Measurements from ENCODE around the gene PCMTD2.

Gene PCMTD2

DNA sequence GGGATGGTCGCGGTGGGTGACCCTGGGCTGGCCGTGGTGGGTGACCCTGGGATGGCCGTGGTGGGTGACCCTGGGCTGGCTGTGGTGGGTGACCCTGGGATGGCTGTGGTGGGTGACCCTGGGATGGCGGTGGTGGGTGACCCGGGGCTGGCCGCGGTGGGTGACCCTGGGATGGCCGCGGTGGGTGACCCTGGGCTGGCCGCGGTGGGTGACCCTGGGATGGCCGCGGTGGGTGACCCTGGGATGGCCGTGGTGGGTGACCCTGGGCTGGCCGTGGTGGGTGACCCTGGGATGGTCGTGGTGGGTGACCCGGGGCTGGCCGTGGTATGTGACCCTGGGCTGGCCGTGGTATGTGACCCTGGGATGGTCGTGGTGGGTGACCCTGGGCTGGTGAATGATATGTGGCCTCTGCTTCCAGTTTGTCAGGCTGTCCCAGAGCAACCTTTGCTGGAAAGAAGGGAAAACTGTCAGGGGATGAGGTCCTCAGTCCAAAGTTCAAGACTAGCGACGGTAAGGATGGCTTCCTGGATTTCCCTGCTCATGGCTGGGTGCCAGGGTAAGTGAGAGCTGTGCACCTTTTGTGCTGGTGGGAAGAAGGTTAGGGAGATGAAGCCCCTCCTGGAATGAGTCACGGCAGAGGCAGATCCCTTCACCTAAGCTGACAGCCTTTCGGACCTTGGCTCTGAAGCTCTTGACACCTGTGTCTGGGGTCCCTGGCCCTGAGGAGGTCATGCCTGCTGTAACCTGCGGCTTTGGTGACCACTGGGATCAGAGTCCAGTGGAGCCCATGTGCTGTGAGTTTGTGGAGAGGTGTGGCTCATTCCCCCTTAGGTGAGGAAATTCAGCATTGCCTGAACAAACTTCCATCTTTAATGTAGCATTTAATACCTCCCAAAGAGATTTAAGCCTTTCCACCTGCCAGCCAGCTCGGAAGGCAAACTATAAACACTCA is 19.1 kb upstream of the PCMTD2 start:
- no peaks in the 10 kb centered on the region for H3K36me3 ChIP-seq (ENCODE audit: control insufficient read depth in 4 of 4, insufficient read depth in 4 of 4, low read length in 3 of 4)
- no peaks in the 10 kb centered on the region for H3K9me3 ChIP-seq (ENCODE audit: control extremely low read depth in 1 of 5, control insufficient read depth in 4 of 5, insufficient read depth in 2 of 5, low read depth in 1 of 5, low read length in 4 of 5)
- no peaks in the 10 kb centered on the region for H3K27me3 ChIP-seq (replicated peaks in 2 of 5; ENCODE audit: control insufficient read depth in 4 of 5, insufficient read depth in 5 of 5, low read length in 4 of 5)
- no peak for DNase-seq
- ChIA-PET CTCF (interaction anchor here (0.6 kb wide), 1 partner anchor 23 kb away, joined by 3 read pairs; no protein-coding TSS in a partner anchor), POLR2A (no interaction called here)
- no peak overlapping the region for H3K27ac ChIP-seq (ENCODE audit: insufficient read depth in 1 of 2, low read depth in 1 of 2, low read length in 2 of 2, poor library complexity in 1 of 2, severe bottlenecking in 2 of 2)
- no peak overlapping the region for H3K4me3 ChIP-seq (ENCODE audit: control insufficient read depth in 1 of 7, extremely low read depth in 1 of 7, insufficient read depth in 4 of 7, low read depth in 2 of 7, low read length in 6 of 7)
- H3K4me1 ChIP-seq (ENCODE audit: control extremely low read depth in 1 of 4, control insufficient read depth in 4 of 4, insufficient read depth in 4 of 4, low read length in 3 of 4) = no peaks in the 10 kb centered on the region
- WGBS (ENCODE audit: insufficient coverage) = 95% methylated on average over 17 of the region's 27 CpGs

GRCh38 chr20:64237316-64237715 is 18.2 kb upstream of the PCMTD2 start:
- WGBS (ENCODE audit: insufficient coverage) = 94% methylated on average over 6 of the region's 17 CpGs
- no peaks in the 10 kb centered on the region for H3K27me3 ChIP-seq (replicated peaks in 2 of 5; ENCODE audit: control insufficient read depth in 4 of 5, insufficient read depth in 5 of 5, low read length in 4 of 5)
- H3K27ac ChIP-seq (ENCODE audit: insufficient read depth in 1 of 2, low read depth in 1 of 2, low read length in 2 of 2, poor library complexity in 1 of 2, severe bottlenecking in 2 of 2) = no peak overlapping the region
- H3K4me3 ChIP-seq (ENCODE audit: control insufficient read depth in 1 of 7, extremely low read depth in 1 of 7, insufficient read depth in 4 of 7, low read depth in 2 of 7, low read length in 6 of 7) = no peak overlapping the region
- ChIA-PET POLR2A (no interaction called here), CTCF (interaction anchor here (0.6 kb wide), 1 partner anchor 22 kb away, joined by 3 read pairs; no protein-coding TSS in a partner anchor)
- no peaks in the 10 kb centered on the region for H3K4me1 ChIP-seq (ENCODE audit: control extremely low read depth in 1 of 4, control insufficient read depth in 4 of 4, insufficient read depth in 4 of 4, low read length in 3 of 4)
- no peak for DNase-seq
- no peaks in the 10 kb centered on the region for H3K36me3 ChIP-seq (ENCODE audit: control insufficient read depth in 4 of 4, insufficient read depth in 4 of 4, low read length in 3 of 4)
- no peaks in the 10 kb centered on the region for H3K9me3 ChIP-seq (ENCODE audit: control extremely low read depth in 1 of 5, control insufficient read depth in 4 of 5, insufficient read depth in 2 of 5, low read depth in 1 of 5, low read length in 4 of 5)

DNA sequence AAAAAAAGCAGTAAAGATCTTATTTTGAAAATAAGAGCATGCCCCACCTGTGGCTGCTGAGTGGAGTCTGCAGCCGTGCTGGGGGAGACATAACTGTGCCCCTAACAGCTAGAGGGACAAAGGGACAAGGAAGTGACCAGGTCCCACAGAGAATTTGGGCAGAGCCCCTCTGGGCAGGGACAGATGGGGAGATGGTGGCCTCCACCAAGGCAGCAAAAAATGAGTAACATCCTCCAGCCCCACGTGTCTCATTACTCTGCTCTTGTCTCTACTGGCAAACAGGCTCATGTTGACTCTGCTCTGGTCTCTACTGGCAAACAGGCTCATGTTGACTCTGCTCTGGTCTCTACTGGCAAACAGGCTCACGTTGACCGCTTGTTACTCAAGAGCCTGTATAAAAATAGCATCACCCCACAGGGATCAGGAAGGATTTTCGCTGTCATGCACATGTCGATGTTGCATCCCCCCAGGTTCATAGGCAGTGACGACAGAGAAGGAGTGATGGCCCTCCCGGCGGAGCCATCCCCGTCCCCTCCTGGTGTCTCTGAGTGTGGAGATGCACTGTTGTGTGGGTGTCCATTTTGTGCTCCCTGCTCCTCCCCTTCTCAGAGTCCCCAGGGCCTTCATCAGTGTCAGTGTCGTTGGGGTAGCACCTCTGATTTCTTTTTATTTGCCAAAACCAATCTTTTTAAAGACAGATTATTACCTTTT is 17.3 kb upstream of the PCMTD2 start:
- no peaks in the 10 kb centered on the region for H3K27me3 ChIP-seq (replicated peaks in 2 of 5; ENCODE audit: control insufficient read depth in 4 of 5, insufficient read depth in 5 of 5, low read length in 4 of 5)
- H3K36me3 ChIP-seq (ENCODE audit: control insufficient read depth in 4 of 4, insufficient read depth in 4 of 4, low read length in 3 of 4) = no peaks in the 10 kb centered on the region
- 98% methylated on average over 8 of the region's 11 CpGs for WGBS (ENCODE audit: insufficient coverage)
- no peak overlapping the region for H3K27ac ChIP-seq (ENCODE audit: insufficient read depth in 1 of 2, low read depth in 1 of 2, low read length in 2 of 2, poor library complexity in 1 of 2, severe bottlenecking in 2 of 2)
- ChIA-PET CTCF (no interaction called here), POLR2A (no interaction called here)
- H3K4me1 ChIP-seq (ENCODE audit: control extremely low read depth in 1 of 4, control insufficient read depth in 4 of 4, insufficient read depth in 4 of 4, low read length in 3 of 4) = no peaks in the 10 kb centered on the region
- no peak for DNase-seq
- no peaks in the 10 kb centered on the region for H3K9me3 ChIP-seq (ENCODE audit: control extremely low read depth in 1 of 5, control insufficient read depth in 4 of 5, insufficient read depth in 2 of 5, low read depth in 1 of 5, low read length in 4 of 5)
- H3K4me3 ChIP-seq (ENCODE audit: control insufficient read depth in 1 of 7, extremely low read depth in 1 of 7, insufficient read depth in 4 of 7, low read depth in 2 of 7, low read length in 6 of 7) = no peak overlapping the region

DNA sequence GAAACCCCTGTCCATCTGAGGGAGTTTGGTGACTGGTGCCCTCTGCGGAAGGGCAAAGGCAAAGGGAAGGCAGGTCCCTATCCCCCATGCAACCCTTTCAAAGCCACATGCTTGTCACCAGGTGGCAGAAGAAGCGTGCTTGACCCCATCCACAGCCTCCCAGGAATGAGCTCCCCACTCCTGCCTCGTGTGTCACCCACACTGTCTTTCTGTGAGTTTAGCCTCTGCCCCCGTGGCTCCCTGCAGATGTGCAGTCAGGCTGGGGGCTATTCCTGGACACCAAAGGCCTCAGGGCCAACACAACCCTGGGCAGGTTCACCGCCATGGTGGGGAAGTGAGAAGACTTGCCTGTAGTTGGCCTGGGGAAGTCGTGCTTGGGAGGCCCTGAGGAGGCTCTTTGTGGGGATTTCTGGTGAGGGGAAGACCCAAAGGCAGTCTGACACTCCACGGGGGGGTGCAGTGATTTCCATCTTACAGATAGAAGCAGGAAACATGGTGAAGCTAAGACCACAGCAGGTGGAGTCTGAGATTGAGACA is 16.6 kb upstream of the PCMTD2 start:
- POLR2A ChIA-PET = no interaction called here
- H3K27ac ChIP-seq (ENCODE audit: insufficient read depth in 1 of 2, low read depth in 1 of 2, low read length in 2 of 2, poor library complexity in 1 of 2, severe bottlenecking in 2 of 2) = no peak overlapping the region
- WGBS (ENCODE audit: insufficient coverage) = 92% methylated on average over 6 of the region's 7 CpGs
- H3K4me3 ChIP-seq (ENCODE audit: control insufficient read depth in 1 of 7, extremely low read depth in 1 of 7, insufficient read depth in 4 of 7, low read depth in 2 of 7, low read length in 6 of 7) = no peak overlapping the region
- no peak for DNase-seq
- H3K36me3 ChIP-seq (ENCODE audit: control insufficient read depth in 4 of 4, insufficient read depth in 4 of 4, low read length in 3 of 4) = no peaks in the 10 kb centered on the region
- CTCF ChIA-PET = interaction anchor here (1.7 kb wide), 1 partner anchor 10 kb away, joined by 5 read pairs; no protein-coding TSS in a partner anchor
- no peaks in the 10 kb centered on the region for H3K27me3 ChIP-seq (replicated peaks in 2 of 5; ENCODE audit: control insufficient read depth in 4 of 5, insufficient read depth in 5 of 5, low read length in 4 of 5)
- no peaks in the 10 kb centered on the region for H3K9me3 ChIP-seq (ENCODE audit: control extremely low read depth in 1 of 5, control insufficient read depth in 4 of 5, insufficient read depth in 2 of 5, low read depth in 1 of 5, low read length in 4 of 5)
- H3K4me1 ChIP-seq (ENCODE audit: control extremely low read depth in 1 of 4, control insufficient read depth in 4 of 4, insufficient read depth in 4 of 4, low read length in 3 of 4) = no peaks in the 10 kb centered on the region

DNA sequence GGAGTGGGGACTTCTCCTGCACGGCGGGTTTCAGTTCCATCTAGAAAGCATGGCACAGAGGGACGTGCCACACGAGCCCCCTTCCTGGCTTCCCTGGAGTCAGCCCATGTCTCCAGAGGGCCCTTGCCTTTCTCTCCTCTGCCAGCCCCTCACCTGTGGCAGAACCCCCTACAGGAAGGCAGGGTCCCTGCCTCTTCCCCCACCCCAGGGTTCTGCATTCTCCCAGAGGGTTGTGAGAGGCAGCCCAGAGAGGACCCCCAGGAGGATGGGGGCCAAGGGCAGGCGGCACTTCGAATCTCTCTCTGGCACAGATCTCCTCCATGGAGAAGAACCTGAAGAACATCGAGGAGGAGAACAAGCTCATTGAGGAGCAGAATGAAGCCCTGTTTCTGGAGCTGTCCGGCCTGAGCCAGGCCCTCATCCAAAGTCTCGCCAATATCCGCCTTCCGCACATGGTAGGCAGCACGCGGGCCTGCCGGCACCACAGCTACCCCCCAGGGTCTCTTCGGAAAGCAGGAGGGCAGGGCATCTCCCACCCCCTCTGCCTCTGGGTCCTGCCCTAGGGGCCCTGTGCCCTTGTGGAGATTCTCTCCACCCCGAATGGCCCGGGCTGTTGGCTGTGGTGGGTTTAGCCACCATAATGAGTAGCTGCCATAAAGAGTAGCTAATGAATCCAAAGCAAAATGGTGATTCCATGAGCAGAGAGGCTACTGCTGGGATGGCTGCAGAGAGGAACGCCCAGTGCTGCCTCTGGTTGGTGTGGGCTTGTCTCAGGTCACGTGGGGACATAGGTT is 15.9 kb upstream of the PCMTD2 start:
- Histone ChIP-seq H3K27me3 (replicated peaks in 2 of 5; ENCODE audit: control insufficient read depth in 4 of 5, insufficient read depth in 5 of 5, low read length in 4 of 5) (no peaks in the 10 kb centered on the region), H3K36me3 (ENCODE audit: control insufficient read depth in 4 of 4, insufficient read depth in 4 of 4, low read length in 3 of 4) (no peaks in the 10 kb centered on the region), H3K9me3 (ENCODE audit: control extremely low read depth in 1 of 5, control insufficient read depth in 4 of 5, insufficient read depth in 2 of 5, low read depth in 1 of 5, low read length in 4 of 5) (no peaks in the 10 kb centered on the region), H3K4me1 (ENCODE audit: control extremely low read depth in 1 of 4, control insufficient read depth in 4 of 4, insufficient read depth in 4 of 4, low read length in 3 of 4) (no peaks in the 10 kb centered on the region), H3K27ac (ENCODE audit: insufficient read depth in 1 of 2, low read depth in 1 of 2, low read length in 2 of 2, poor library complexity in 1 of 2, severe bottlenecking in 2 of 2) (no peak overlapping the region), H3K4me3 (ENCODE audit: control insufficient read depth in 1 of 7, extremely low read depth in 1 of 7, insufficient read depth in 4 of 7, low read depth in 2 of 7, low read length in 6 of 7) (no peak overlapping the region)
- no peak for DNase-seq
- CTCF ChIA-PET = interaction anchor here (1.7 kb wide), 1 partner anchor 10 kb away, joined by 5 read pairs; no protein-coding TSS in a partner anchor
- WGBS (ENCODE audit: insufficient coverage) = 98% methylated on average over 19 of the region's 19 CpGs
- POLR2A ChIA-PET = no interaction called here

- Histone ChIP-seq H3K27me3 (replicated peaks in 2 of 5; ENCODE audit: control insufficient read depth in 4 of 5, insufficient read depth in 5 of 5, low read length in 4 of 5) (no peaks in the 10 kb centered on the region), H3K27ac (ENCODE audit: insufficient read depth in 1 of 2, low read depth in 1 of 2, low read length in 2 of 2, poor library complexity in 1 of 2, severe bottlenecking in 2 of 2) (no peak overlapping the region), H3K36me3 (ENCODE audit: control insufficient read depth in 4 of 4, insufficient read depth in 4 of 4, low read length in 3 of 4) (no peaks in the 10 kb centered on the region), H3K9me3 (ENCODE audit: control extremely low read depth in 1 of 5, control insufficient read depth in 4 of 5, insufficient read depth in 2 of 5, low read depth in 1 of 5, low read length in 4 of 5) (no peaks in the 10 kb centered on the region), H3K4me3 (ENCODE audit: control insufficient read depth in 1 of 7, extremely low read depth in 1 of 7, insufficient read depth in 4 of 7, low read depth in 2 of 7, low read length in 6 of 7) (no peak overlapping the region), H3K4me1 (ENCODE audit: control extremely low read depth in 1 of 4, control insufficient read depth in 4 of 4, insufficient read depth in 4 of 4, low read length in 3 of 4) (peaks cover 0 to 8% (median 6%) of the 10 kb centered on the region in 4 experiments)
- ChIA-PET POLR2A (no interaction called here), CTCF (interaction anchor here (1.7 kb wide), 1 partner anchor 9 kb away, joined by 5 read pairs; no protein-coding TSS in a partner anchor)
- WGBS (ENCODE audit: insufficient coverage) = 96% methylated on average over 24 of the region's 26 CpGs
- no peak for DNase-seq
These were observed 15.1 kb upstream of the PCMTD2 start for GRCh38 chr20:64240243-64241015.

All from common myeloid progenitor, CD34-positive (primary cell).